Stimulated activated CD4-positive, alpha-beta T cell treated with anti-CD3 and anti-CD28 coated beads, TNF-alpha, amount 100 ng/mL, for 4 hours (primary cell): Measurements from ENCODE around the gene ATPAF2.
"Not testable (repeated sequence)": the region's sequence is repeated elsewhere in the genome, so short reads cannot be mapped to it uniquely, and the experiment has no call there.

Source experiments
- DNase-seq, 3 experiments: peaks; one replicate each; pipeline ENCODE4 v3.0.0-alpha.2; 2020; ENCODE audit warnings: low read depth in 3 of 3

ATPAF2 gene

DNA sequence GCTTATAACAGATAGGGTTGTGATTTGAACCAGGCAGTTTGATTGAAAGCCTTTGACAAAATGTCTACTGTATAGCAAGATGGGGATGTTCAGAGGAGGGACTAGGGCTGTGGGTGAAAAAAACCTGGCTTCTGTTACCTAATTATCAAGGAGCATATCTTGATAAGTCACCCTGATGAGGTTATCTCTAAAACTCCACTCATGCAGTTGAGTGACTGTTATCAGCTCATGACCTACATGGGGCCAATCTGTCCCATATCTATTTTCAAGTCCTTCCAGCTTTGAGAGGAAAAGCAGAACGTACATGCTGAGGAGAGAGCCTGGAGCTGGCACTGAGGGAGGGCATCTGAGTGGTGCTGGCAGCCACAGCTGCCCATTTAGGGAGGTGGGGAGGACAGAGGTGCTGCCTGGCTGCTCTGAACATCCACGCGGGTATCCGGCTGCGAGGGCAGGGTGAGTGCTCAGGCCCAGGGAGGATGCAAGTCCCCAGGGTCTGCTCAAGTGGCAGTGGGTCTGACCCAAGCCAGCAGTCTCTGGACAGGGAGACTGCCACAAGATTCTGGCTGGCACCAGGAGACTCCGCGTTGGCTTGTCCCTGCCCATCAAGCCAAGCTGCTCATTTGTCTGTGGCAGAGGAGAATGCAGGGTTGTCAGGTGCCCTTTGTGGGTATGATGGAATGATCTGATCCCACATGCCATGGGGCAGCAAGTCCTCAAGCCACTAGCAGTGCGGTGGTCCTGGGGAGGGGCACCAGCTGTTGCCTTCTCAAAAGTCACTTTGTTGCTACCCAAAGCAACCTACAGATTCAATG lies 29.2 kb downstream of the ATPAF2 start:
- DNase-seq = no peak

DNA sequence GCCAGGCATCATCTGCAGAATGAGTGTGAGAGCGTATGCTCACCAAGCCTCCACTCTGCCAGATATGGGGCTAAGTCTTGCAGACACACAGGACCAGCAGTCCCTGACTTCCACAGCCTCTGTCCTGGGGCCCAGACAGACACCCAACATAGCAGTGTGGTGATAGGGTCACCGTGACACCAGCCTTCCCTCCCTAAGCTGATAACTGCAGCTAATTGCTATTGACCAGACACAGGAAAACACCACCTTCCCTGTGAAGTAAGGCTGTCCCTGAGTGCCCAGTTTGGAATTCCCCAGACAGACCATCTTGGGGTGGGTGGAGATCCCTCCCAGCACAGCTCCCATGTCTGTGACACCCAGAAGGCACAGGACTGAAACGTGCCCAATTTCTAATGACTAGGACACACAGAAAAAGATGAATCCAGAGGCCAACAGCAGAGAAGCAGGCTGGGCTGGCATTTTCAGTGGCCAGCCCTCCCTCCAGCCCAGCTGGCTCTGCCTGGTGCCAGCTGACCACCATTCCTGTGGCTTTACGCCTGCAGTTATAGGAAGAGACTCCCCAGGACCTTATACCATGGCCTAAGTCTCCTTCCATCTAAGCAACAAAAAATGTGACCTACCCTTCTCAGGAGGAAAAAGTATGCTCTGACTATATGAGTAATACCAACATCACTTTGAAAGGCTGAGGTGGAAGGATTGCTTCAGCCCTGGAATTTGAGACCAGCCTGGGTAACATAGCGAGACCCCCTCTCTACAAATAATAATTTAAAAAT lies 30.3 kb downstream of the ATPAF2 start:
- no peak for DNase-seq

DNA sequence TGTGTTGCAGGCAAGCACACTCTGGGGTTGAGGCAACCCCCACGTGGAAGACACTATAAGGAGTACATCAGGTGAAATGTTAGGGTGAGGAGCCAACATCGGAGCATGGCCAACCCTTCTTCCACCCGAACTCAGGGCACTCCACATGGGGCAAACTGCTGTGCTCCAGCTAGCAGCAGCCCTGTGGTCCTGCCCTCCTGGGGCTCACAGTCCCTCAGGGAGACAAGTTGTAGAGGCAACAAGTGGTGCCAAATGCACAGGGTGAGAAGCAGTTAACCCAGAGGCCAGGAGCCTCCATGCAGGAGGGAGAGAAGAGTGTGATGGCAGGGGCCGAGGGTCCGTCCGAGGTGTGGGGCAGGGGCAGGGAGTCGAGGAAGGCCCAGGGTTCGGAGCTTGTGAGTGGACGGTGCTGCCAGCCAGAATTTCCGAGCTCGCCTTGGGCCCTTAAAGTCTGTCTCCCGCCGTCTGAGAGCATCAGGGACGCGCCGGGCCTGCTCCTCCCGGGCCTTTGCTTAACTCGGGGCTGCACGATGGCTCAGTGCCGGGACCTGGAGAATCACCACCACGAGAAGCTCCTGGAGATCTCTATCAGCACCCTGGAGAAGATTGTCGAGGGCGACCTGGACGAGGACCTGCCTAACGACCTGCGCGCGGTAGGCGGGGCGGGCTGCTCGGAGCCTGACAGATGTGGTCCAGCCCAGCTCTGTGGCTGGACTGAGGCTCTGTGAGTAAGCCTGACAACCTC lies 32.3 kb downstream of the ATPAF2 start:
- no peak for DNase-seq

DNA sequence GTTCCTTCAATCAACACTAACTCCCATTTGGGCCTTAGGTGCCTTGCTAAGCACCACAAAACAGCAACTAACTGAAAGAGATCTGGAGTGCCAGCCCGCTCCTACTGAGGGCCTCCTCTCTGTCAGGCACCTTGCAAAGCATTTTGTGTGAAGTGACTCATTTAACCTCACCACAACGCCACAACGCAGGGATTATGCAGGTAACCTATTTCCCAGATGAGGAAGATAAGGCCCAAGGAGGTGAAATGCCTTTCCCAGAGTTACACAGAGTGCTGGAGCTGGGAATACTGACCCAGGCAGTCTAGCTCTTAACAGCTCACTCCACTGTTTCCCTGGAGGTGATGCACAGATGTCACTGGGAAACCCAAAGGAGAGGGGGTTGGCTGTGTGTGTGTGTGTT lies 33.5 kb downstream of the ATPAF2 start:
- no peak for DNase-seq

DNA sequence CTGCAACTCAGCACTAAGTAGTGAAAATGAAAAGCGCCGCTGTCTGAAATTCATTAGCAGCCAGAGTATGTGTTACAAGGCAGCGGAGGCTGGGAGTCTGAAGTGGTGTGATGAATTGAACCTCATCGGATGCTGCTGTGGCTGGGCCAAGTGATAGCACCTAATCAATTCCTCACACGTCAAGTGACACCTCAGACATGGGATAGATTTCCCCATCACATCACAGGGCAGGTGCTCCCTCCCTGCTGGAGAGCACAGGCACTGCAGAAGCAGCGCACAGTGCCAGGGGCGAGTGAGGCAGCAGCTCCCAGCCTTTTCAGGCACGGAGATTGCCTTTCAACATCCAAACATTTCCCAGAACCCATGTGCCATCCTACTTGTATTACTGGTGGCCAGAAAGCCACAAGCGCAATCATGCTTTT lies 34.1 kb downstream of the ATPAF2 start:
- no peak for DNase-seq

DNA sequence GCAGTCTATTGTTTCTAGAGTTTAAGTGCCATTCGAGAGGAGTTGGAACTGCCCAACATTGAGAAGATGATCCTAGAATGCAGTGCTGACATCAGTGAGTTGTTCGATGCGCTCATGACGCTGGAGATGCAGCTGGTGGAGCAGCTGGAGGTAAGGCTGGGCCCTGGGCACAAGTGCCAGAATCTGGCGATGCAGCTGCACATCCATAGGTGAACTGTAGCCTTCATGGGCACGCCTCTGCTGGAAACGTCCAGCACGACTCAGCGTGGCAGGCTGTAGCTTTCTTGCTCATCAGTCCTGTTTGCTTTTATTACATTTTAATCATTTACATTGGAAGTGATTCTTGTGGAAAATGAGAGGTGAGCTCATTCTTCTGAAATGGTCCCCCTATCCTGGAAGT lies 34.6 kb downstream of the ATPAF2 start:
- no peak for DNase-seq

DNA sequence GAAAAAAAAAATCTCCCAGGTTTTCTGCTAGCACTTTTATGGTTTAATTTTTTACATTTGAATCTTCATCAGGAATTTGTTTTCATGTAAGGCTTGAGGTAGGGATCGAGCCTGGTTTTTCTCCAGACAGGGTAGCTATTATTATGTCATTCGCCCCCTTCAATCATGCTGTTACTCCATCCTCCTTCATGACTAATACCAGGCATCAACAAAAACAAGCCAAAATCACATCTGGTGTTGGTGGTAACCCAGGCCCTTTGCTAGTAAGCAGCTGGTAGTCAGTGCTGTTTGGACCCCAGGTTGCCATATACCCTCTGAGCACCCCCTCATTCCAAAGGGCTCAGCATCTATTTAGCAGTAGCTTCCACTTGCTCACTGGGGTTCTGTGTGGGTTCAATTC lies 36.8 kb downstream of the ATPAF2 start:
- no peak for DNase-seq

DNA sequence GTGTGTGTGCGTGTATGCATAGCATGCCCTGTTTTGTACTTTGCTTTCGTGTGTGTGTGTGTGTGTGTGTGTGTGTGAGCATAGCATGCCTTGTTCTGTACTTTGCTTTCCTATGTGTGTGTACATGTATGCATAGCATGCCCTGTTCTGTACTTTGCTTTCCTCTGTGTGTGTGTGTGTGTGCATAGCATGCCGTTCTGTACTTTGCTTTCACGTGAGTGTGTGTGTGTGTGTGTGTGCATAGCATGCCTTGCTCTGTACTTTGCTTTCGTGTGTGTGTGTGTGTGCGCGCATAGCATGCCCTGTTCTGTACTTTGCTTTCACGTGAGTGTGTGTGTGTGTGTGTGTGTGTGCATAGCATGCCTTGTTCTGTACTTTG lies 38.9 kb downstream of the ATPAF2 start:
- DNase-seq = no peak

DNA sequence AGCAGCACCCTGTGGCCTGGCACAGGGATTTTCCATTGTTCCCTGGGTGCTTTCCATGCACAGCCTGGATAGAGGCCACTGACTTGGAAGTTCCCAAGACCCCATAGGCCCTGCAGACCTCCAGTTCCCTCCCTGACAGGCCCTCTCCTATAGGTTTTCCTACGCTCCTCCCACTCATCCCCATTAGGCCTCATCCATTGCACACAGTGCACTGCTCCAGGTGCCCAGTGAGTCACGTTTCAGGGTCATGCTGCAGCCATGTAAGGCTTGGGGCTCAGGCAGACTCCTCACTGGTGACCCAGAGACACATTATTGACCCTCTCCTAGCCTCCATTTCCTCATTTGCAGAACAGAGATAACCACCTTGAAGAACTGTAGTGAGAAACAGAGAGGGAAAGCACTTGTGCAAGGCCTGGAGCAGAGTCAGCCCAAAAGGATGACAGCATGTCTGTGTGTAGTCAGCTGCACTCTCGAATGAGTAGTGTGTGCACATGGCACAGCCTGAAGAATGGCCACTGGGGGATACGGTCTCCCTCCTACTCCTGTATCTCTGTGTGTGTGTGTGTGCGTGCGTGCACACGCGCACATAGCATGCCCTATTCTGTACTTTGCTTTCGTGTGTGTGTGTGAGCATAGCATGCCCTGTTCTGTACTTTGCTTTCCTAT lies 39.5 kb downstream of the ATPAF2 start:
- no peak for DNase-seq

DNA sequence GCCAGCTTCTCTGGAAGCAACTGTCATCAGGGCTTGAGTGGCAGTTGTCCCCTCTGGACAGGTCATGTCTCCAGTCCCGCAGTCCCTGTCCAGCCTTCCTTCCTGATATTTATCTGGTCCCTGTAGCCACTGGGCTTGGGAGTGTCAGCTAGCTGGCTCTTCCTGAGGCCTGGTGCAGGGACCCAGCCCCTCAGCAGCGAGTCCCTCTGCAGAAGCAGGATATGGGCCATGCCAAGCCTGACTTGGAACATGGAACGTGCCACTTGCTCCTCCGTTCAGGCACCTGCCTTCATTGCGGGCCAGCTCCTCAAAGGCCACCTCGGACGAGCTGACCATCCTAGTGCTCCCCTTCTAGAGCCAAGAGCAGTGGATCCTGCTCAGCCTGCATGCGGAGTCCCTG lies 40.0 kb downstream of the ATPAF2 start:
- DNase-seq = no peak

DNA sequence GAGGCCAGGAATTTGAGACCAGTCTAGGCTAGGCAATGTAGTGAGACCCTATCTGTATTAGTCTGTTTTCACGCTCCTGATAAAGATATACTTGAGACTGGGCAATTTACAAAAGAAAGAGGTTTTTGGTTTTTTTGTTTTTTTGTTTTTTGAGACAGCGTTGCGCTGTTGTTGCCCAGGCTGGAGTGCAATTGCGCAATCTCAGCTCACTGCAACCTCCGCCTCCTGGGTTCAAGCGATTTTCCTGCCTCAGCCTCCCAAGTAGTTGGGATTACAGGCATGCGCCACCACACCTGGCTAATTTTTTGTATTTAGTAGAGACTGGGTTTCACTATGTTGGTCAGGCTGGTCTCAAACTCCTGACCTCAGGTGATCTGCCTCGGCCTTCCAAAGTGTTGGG lies 43.1 kb downstream of the ATPAF2 start:
- DNase-seq = not testable (repeated sequence)

DNA sequence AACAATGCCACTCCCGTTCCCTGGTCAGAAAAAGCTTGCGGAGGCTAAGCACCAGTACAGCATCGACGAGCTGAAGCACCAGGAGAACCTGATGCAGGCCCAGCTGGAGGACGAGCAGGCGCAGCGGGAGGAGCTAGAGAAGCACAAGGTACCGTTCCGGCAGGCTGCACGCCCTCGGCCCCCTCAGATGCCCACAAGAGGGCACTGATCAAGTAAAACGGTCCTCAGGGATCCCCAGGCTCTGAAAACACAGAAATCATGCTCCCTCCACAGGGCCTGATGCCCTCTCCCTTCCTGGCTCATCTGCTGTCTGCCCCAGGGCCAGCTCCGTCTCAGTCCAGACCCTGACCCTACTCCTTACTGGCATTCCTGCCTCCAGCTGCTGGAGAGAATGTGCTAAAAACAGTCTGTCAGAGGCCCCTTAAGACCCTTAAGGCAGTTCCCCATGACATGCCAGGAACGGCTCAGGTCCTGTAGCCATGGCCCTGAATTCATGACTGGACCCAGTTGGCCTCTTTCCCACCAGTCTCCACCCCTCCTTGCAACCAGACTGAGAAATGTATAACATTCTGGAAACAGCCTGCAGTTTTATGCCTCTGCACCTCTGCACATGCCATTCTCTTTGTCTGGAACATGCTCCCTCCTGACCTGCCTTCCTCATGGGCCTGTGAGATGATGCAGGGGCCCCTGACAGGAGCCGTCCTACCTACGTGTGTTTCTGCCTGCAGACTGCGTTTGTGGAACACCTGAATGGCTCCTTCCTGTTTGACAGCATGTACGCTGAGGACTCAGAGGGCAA lies 44.5 kb downstream of the ATPAF2 start:
- DNase-seq = no peak

DNA sequence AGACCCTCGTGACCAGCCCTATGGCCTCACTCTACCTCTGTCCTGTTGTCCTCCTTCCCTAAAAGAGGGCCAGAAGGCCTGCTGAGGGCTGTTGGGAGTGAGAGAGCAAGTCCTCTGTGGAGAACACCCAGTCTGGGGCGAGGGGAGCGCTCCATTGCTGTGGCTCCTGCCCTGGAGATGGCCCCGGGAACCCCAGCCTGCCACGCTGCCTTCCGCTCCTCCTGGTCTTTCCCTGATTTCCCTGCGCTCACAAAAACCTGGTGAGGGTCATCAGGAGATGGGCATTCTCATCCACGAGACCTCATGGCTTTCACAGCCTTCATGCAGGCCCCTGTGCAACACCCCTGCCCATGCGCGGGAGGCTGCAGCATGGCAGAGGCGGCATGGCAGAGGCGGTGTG lies 45.1 kb downstream of the ATPAF2 start:
- DNase-seq = no peak

DNA sequence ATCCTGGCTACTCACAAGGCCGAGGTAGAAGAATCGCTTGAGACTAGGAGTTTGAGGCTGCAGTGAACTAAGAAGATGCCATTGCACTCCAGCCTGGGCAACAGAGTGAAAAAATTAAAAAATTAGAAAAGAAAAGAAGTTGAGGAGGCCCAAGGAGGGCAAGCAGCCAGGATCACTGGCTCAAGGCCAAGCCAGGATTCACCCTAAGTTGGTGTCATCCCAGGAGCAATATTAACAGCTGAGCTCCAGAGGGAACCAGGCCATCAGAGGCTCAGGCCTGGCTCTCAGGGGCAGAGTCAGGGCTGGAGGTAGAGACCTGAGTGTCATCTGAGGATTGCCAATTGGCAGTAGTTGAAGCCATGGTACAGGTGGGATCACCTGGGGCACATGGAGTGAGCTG lies 45.6 kb downstream of the ATPAF2 start:
- no peak for DNase-seq

DNA sequence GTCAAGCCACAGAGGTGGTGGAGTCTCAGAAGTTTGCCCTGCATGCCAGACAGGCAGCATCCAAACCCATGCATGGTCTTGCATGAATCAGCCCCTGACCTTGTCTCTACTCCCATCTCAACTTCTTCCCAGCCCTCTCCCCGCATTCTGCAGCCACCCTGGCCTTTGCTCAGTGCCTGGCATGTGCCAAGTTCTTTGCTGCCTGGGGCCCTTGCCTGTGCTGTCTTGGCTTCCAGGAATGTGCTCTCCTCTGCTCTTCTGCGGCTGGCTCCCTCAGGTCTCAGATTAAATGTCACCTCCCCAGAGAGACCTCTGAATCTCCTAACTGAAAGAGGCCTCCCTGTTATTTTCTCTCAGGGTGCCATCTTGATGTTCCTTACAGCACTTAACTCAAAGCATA lies 48.7 kb downstream of the ATPAF2 start:
- no peak for DNase-seq

DNA sequence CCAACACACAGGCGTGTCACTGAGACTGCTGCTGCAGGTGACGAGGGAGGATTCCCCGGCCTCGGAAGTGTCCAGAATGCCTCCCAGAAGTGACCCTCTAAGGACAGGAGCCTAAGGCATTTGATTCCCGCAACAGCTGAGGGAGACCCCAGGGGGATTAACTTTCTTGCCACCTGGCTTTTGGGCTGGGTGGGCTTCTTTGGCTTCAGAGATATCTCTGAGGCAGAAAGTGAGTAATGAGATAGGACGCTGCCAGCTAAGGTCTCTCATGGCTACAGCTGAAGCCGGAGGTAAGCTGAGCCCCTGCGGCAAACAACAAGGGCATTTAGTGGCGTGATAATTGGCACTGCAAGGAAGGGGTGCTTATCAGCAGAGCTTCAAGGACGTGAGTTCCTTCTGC lies 49.4 kb downstream of the ATPAF2 start:
- DNase-seq = no peak

DNA sequence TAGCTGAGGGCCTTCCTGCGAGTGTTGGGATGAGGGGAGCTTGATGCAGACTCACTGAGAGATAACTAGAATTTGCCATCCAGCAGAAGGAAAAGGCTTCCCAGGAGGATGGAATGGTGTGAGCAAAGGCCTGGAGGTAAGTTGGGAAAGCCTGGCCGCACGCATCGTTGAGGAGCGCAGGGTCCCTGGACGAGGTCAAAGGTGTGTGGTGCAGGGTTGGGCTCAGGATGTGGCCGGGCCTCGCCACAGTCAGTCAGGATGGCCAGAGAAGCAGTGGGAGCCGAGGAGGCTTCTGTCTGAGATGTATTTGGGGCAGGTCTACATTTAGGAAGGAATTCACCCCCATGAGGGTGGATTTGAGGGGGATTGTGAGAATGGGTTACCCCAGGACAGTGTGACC lies 49.9 kb downstream of the ATPAF2 start:
- DNase-seq = no peak

DNA sequence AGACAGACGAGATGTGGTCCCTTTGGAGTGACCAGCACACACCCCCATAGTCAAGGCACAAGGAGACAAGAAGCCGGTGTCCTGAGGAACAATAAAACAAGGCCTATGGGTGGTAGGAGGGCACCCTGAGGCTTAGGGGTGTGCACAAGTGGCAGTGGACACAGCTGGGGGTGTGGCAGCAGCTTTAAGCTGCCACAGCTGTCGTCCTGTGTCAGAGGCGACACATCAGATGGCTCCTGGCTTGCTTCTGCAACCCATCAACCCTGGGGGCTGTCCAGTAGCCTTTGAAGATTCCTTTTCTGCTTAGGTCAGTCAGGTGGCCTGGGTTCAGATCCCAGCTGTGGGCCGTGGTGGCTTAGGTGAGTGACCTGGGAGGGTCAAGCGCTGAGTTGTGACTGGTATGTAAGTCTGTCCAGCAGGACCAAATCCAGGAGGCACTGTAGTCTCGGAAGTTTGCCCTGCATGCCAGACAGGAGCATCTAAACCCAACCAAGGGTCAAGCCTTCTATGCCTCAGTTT lies 50.5 kb downstream of the ATPAF2 start:
- no peak for DNase-seq

DNA sequence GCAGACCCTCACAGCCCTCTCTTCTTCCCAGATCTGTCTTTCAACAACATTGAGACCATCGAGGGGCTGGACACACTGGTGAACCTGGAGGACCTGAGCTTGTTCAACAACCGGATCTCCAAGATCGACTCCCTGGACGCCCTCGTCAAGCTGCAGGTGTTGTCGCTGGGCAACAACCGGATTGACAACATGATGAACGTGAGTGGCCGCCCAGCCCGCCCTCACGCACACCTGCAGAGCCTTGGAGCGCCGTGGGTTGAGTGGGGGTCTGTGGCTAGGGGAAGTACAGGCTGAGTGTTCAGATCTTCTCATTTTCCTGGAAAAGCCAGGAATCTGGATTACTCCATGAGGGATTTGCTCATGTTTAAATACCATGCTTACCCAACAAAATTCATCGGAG lies 51.1 kb downstream of the ATPAF2 start:
- DNase-seq = no peak

DNA sequence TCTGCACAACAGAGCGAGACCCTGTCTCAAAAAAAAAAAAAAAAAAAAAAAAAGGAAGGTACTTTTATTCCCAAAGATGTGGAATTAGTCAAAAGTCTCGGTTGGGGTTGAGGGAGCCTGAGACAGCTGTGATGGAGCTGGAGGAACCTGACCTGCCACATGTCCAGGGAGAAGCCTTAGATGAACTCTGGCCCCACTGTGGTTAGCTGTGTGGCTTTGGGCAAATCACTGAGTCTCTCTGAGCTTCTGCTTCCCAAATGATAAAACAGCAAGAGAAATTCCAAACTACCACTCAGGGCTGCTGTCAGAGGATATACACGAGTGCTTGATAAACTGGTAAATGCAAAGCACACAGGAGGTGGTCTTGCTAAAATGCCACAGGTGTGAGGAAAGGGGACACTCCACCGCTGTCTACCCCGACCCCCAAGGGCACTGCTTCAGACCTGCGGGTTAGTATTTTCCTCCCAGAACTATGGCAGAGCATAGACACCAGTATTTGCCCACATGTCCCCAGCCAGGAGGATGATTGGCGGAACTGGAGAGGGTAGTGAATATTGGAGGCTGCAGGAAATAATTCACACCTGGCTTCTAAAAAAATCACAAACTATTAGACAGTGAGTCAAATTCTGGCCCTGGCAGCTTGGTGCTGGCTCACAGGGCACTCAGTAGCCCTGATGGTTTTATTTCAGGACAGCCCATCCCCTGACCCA lies 51.6 kb downstream of the ATPAF2 start:
- no peak for DNase-seq
